Measurements from ENCODE around the gene ATP8B3. TPM values are rescaled to one million over a fixed set of nuclear protein-coding genes. Genes with fewer than 3 reads are reported as not detected.
"Not testable (repeated sequence)": the region's sequence is repeated elsewhere in the genome, so short reads cannot be mapped to it uniquely, and the experiment has no call there.

ATP8B3 gene
- total and polyA plus RNA-seq, 2 of the 13 experiments (the other 11 are each of a cell fraction or from before 2014, with no cell fraction given) = 2.6 to 5.9 TPM

- ATAC-seq (no peak), DNase-seq (ENCODE audit: low spot score) (no peak), FAIRE-seq (no peak)
- ChIA-PET POLR2A (no interaction called here), CTCF (ENCODE audit: low intra/inter-chr PET ratio, low total read pairs) (no interaction called here)
- BruUV-seq (replicated peaks) = no TSS peak
- H3K79me2 ChIP-seq (ENCODE audit: insufficient read depth, low read length) = no peaks in the 10 kb centered on the region
- H3K4me3 ChIP-seq (replicated peaks in 1 of 3; ENCODE audit: insufficient read depth in 1 of 3, low read depth in 2 of 3, low read length in 3 of 3) = no peak overlapping the region
- H3K36me3 ChIP-seq (replicated peaks in 1 of 2; ENCODE audit: control insufficient read depth in 1 of 2, insufficient read depth in 2 of 2, low read length in 2 of 2) = no peaks in the 10 kb centered on the region
- 0 out of 2 replicates have a peak, but pooled peaks cover 2% of the 10 kb centered on the region for H4K20me1 ChIP-seq (ENCODE audit: insufficient read depth, low read length)
- H3K9ac ChIP-seq (ENCODE audit: insufficient read depth, low read depth, low read length) = no peak overlapping the region
- H3K27ac ChIP-seq (ENCODE audit: extremely low read length, insufficient read depth, low read length) = no peak overlapping the region
- no peak overlapping the region for H3K4me2 ChIP-seq (ENCODE audit: low read depth, low read length)
- no peak overlapping the region for H2AFZ ChIP-seq (ENCODE audit: low read length)
- H3K27me3 ChIP-seq (ENCODE audit: control insufficient read depth in 1 of 2, insufficient read depth in 2 of 2, low read length in 2 of 2) = peaks cover 21 to 90% of the 10 kb centered on the region in 2 experiments
- in situ Hi-C loops (cut with HindIII; ENCODE audit: extremely low pct_ligation_motif_present, low pct_unique_long_range_greater_than_20kb) (no loop called here), intact Hi-C loops (cut with micrococcal nuclease; ENCODE audit: unreplicated experiment) (loop anchor here (10.0 kb wide), 1 partner anchor 217 kb away; no protein-coding TSS in a partner anchor)
- WGBS (ENCODE audit: low lambda C conversion rate) = 0% methylated on average over 4 of the region's 30 CpGs
- no peaks in the 10 kb centered on the region for H3K4me1 ChIP-seq (ENCODE audit: insufficient read depth, low read length)
- TF ChIP-seq ZKSCAN8 (CRISPR knock-in tag; IDR thresholded peaks at IDR 0.05; ENCODE audit: borderline replicate concordance) (no peak), MZF1 (CRISPR knock-in tag; IDR thresholded peaks at IDR 0.05; ENCODE audit: borderline replicate concordance) (no peak)
- no peaks in the 10 kb centered on the region for H3K9me3 ChIP-seq (ENCODE audit: low read length)
Measured at GRCh38 chr19:1761528-1762242, 50.4 kb downstream of the ATP8B3 start.

GRCh38 chr19:1760786-1761527 lies 51.1 kb downstream of the ATP8B3 start:
- POLR2A ChIA-PET = interaction anchor here (0.6 kb wide), 1 partner anchor 291 kb away, joined by 3 read pairs; no protein-coding TSS in a partner anchor
- not testable (repeated sequence) for H3K4me3 ChIP-seq (replicated peaks in 1 of 3; ENCODE audit: insufficient read depth in 1 of 3, low read depth in 2 of 3, low read length in 3 of 3)

More at GRCh38 chr19:1760786-1761527, 51.1 kb downstream of the ATP8B3 start:
- FAIRE-seq; DNase-seq (ENCODE audit: low spot score); in situ Hi-C loops (cut with HindIII; ENCODE audit: extremely low pct_ligation_motif_present, low pct_unique_long_range_greater_than_20kb); H3K4me2 ChIP-seq (ENCODE audit: low read depth, low read length); H3K9ac ChIP-seq (ENCODE audit: insufficient read depth, low read depth, low read length); BruUV-seq (replicated peaks); H3K79me2 ChIP-seq (ENCODE audit: insufficient read depth, low read length); ATAC-seq; H3K27ac ChIP-seq (ENCODE audit: extremely low read length, insufficient read depth, low read length); H4K20me1 ChIP-seq (ENCODE audit: insufficient read depth, low read length); H3K36me3 ChIP-seq (replicated peaks in 1 of 2; ENCODE audit: control insufficient read depth in 1 of 2, insufficient read depth in 2 of 2, low read length in 2 of 2); H3K4me1 ChIP-seq (ENCODE audit: insufficient read depth, low read length); CTCF ChIA-PET (ENCODE audit: low intra/inter-chr PET ratio, low total read pairs); H3K9me3 ChIP-seq (ENCODE audit: low read length); H2AFZ ChIP-seq (ENCODE audit: low read length): not testable (repeated sequence)
- 9% methylated on average over 13 of the region's 15 CpGs for WGBS (ENCODE audit: low lambda C conversion rate)
- intact Hi-C loops (cut with micrococcal nuclease; ENCODE audit: unreplicated experiment) = loop anchor here (10.0 kb wide), 1 partner anchor 216 kb away; no protein-coding TSS in a partner anchor
- peaks cover 21 to 88% of the 10 kb centered on the region in 2 experiments for H3K27me3 ChIP-seq (ENCODE audit: control insufficient read depth in 1 of 2, insufficient read depth in 2 of 2, low read length in 2 of 2)
